ENCODE results near the gene TIMM10B.

Gene TIMM10B

GRCh38 chr11:6440906-6441358 is 40.4 kb upstream of the TIMM10B start, which contains the start of gene HPX:
TSS of gene HPX (minus strand) at chr11:6440987. CDS start at chr11:6440963, 24 bp downstream.
- no peak for DNase-seq (ENCODE audit: low read depth)
- H3K4me3 ChIP-seq (ENCODE audit: control insufficient read depth, low read depth, low read length): no peak within 1 kb of the TSS
- no peak for TF ChIP-seq CTCF (conservative IDR thresholded peaks at IDR 0.05; ENCODE audit: control insufficient read depth, insufficient read depth, low read depth, low read length)

- no peak for DNase-seq (ENCODE audit: low read depth)
- no peak overlapping the region for H3K4me3 ChIP-seq (ENCODE audit: control insufficient read depth, low read depth, low read length)
- TF ChIP-seq CTCF (conservative IDR thresholded peaks at IDR 0.05; ENCODE audit: control insufficient read depth, insufficient read depth, low read depth, low read length): no peak
Observed at GRCh38 chr11:6442441-6442840, 38.9 kb upstream of the TIMM10B start.

- peak; percentile 47 for DNase-seq (ENCODE audit: low read depth)
- TF ChIP-seq CTCF (conservative IDR thresholded peaks at IDR 0.05; ENCODE audit: control insufficient read depth, insufficient read depth, low read depth, low read length): peak; percentile 81
- H3K4me3 ChIP-seq (ENCODE audit: control insufficient read depth, low read depth, low read length): no peak overlapping the region
Observed at GRCh38 chr11:6443269-6444003, 37.9 kb upstream of the TIMM10B start.

- no peak for TF ChIP-seq CTCF (conservative IDR thresholded peaks at IDR 0.05; ENCODE audit: control insufficient read depth, insufficient read depth, low read depth, low read length)
- no peak overlapping the region for H3K4me3 ChIP-seq (ENCODE audit: control insufficient read depth, low read depth, low read length)
- DNase-seq (ENCODE audit: low read depth): no peak
Observed at GRCh38 chr11:6448574-6448973, 32.7 kb upstream of the TIMM10B start.

GRCh38 chr11:6452219-6452618 is 29.1 kb upstream of the TIMM10B start:
- no peak overlapping the region for H3K4me3 ChIP-seq (ENCODE audit: control insufficient read depth, low read depth, low read length)
- no peak for TF ChIP-seq CTCF (conservative IDR thresholded peaks at IDR 0.05; ENCODE audit: control insufficient read depth, insufficient read depth, low read depth, low read length)
- peak; percentile 69 for DNase-seq (ENCODE audit: low read depth)

GRCh38 chr11:6453152-6453551 is 28.1 kb upstream of the TIMM10B start:
- DNase-seq (ENCODE audit: low read depth): no peak
- H3K4me3 ChIP-seq (ENCODE audit: control insufficient read depth, low read depth, low read length): no peak overlapping the region
- no peak for TF ChIP-seq CTCF (conservative IDR thresholded peaks at IDR 0.05; ENCODE audit: control insufficient read depth, insufficient read depth, low read depth, low read length)

Data from fibroblast of mammary gland (primary cell).